A549 (cell line): Measurements from ENCODE around the gene PRKRA. TPM values are rescaled to one million over a fixed set of nuclear protein-coding genes. Genes with fewer than 3 reads are reported as not detected.
A peak's percentile ranks its signal among the peaks of the same experiment; 100 is the strongest.

Experiments
- ATAC-seq, 2 experiments: fragments of 200-7000 bp in 1 of 2; fragments of >200 bp in 1 of 2; cut with Nextera tagmentation in 1 of 2; cut with Tn5 transposase in 1 of 2; 3 replicates each; pipeline versions ENCODE4 v1.8.0 to v1.9.1; 2018 to 2020; ENCODE audit warnings: mild to moderate bottlenecking in 1 of 2, moderate library complexity in 1 of 2
- CTCF ChIA-PET: fragments of 300-600 bp; sonication (Branson Sonifier 250); formaldehyde crosslinking; extraction: SDS; loops from one replicate; lab custom pipeline; 2021; ENCODE audit warnings: antibody characterized with exemption, inconsistent platforms; lab: Yijun Ruan, JAX
- POLR2A ChIA-PET: fragments of 350-600 bp; formaldehyde crosslinking; extraction: SDS; loops from one replicate; lab custom pipeline; 2021; ENCODE audit warnings: antibody characterized with exemption, inconsistent platforms; lab: Yijun Ruan, JAX
- DNase-seq, 2 experiments: peaks; one replicate each; pipeline versions ENCODE4 v3.0.0 to v3.0.0-alpha.2; 2011 to 2016; ENCODE audit warnings: low read depth in 1 of 2, low spot score in 1 of 2
- FAIRE-seq: peaks from 2 replicates; lab custom pipeline; 2011; peaks lifted over from hg19 to GRCh38; lab: Jason Lieb, UNC
- H3K27ac ChIP-seq, 2 experiments: fragments of >200 bp; sonication (Bioruptor Twin); formaldehyde crosslinking; 3 replicates each; pipeline ENCODE4 v1.5.1; 2016 to 2017
- H3K4me1 ChIP-seq: fragments of >200 bp; sonication (Bioruptor Twin); formaldehyde crosslinking; 3 replicates; pipeline ENCODE4 v1.6.1; 2016
- H3K4me2 ChIP-seq: fragments of >200 bp; sonication (Bioruptor Twin); formaldehyde crosslinking; 3 replicates; pipeline ENCODE4 v1.6.1; 2016
- H3K4me3 ChIP-seq: fragments of >200 bp; sonication (Bioruptor Twin); formaldehyde crosslinking; 3 replicates; pipeline ENCODE4 v1.5.1; 2016
- H3K9me3 ChIP-seq: fragments of >200 bp; sonication (Bioruptor Twin); formaldehyde crosslinking; 3 replicates; pipeline ENCODE4 v1.6.1; 2016
- BHLHE40 ChIP-seq: IDR thresholded peaks from 2 replicates; pipeline ENCODE4 v1.6.1; 2012; ENCODE audit warnings: low read depth, low read length, inconsistent platforms
- CBX2 ChIP-seq: fragments of 200-600 bp; sonication (generic); IDR thresholded peaks from 2 replicates; pipeline ENCODE4 v1.6.1; 2016; ENCODE audit warnings: low read depth, mild to moderate bottlenecking, borderline replicate concordance
- CBX8 ChIP-seq: fragments of 200-600 bp; sonication (generic); IDR thresholded peaks from 2 replicates; pipeline ENCODE4 v1.6.1; 2016
- CTCF ChIP-seq: fragments of >200 bp; sonication (Bioruptor Twin); formaldehyde crosslinking; IDR thresholded peaks from 3 replicates; pipeline ENCODE4 v1.5.1; 2016
- EHMT2 ChIP-seq: fragments of 200-600 bp; sonication (generic); IDR thresholded peaks from 2 replicates; pipeline ENCODE4 v1.6.1; 2016; ENCODE audit warnings: antibody characterized with exemption, low read depth, mild to moderate bottlenecking, moderate library complexity
- EP300 ChIP-seq, 2 experiments: fragments of >200 bp; sonication (Bioruptor Twin); formaldehyde crosslinking; IDR thresholded peaks; 2 replicates in 1 of 2; 3 replicates in 1 of 2; pipeline ENCODE4 v1.6.1; 2016 to 2017
- ESRRA ChIP-seq: fragments of 150-350 bp; IDR thresholded peaks from 2 replicates; pipeline ENCODE4 v1.6.1; 2014; ENCODE audit warnings: mild to moderate bottlenecking, low read length, borderline replicate concordance
- FOSL2 ChIP-seq, 2 experiments: fragments of 450-650 bp in 1 of 2; fragments of >200 bp in 1 of 2; sonication (Bioruptor Twin) in 1 of 2; formaldehyde crosslinking; IDR thresholded peaks; 2 replicates each; pipeline versions ENCODE4 v1.5.0 to v1.6.1; 2016 to 2020; ENCODE audit warnings: mild to moderate bottlenecking in 1 of 2, moderate library complexity in 1 of 2
- HOXA7 ChIP-seq: fragments of 250-450 bp; sonication (Bioruptor Pico); IDR thresholded peaks from 2 replicates; pipeline ENCODE4 v1.5.0; 2020; ENCODE audit warnings: mild to moderate bottlenecking, moderate library complexity
- HOXB5 ChIP-seq: fragments of 250-450 bp; sonication (Bioruptor Pico); IDR thresholded peaks from 2 replicates; pipeline ENCODE4 v1.5.0; 2020; ENCODE audit warnings: mild to moderate bottlenecking, moderate library complexity
- JUN ChIP-seq, 2 experiments: fragments of >200 bp; sonication (Bioruptor Twin); formaldehyde crosslinking; IDR thresholded peaks; 2 replicates in 1 of 2; 3 replicates in 1 of 2; pipeline ENCODE4 v1.6.1; 2016 to 2017
- JUNB ChIP-seq: fragments of >200 bp; sonication (Bioruptor Twin); formaldehyde crosslinking; IDR thresholded peaks from 2 replicates; pipeline ENCODE4 v1.6.1; 2016
- KDM5A ChIP-seq: fragments of 200-600 bp; sonication (generic); IDR thresholded peaks from 2 replicates; pipeline ENCODE4 v1.6.1; 2016; ENCODE audit warnings: antibody characterized with exemption, mild to moderate bottlenecking
- MYC ChIP-seq: IDR thresholded peaks from 2 replicates; pipeline ENCODE4 v1.6.1; 2012; ENCODE audit warnings: mild to moderate bottlenecking, inconsistent platforms, low read length, improper control_type of control experiment, borderline replicate concordance
- NPAS2 ChIP-seq: fragments of 250-450 bp; sonication (Bioruptor Pico); IDR thresholded peaks from 2 replicates; pipeline ENCODE4 v1.8.0; 2022; ENCODE audit warnings: mild to moderate bottlenecking, moderate library complexity, borderline replicate concordance
- RAD21 ChIP-seq, 2 experiments: fragments of >200 bp in 1 of 2; sonication (Bioruptor Twin) in 1 of 2; formaldehyde crosslinking in 1 of 2; IDR thresholded peaks in 1 of 2; conservative IDR thresholded peaks in 1 of 2; 2 replicates in 1 of 2; 3 replicates in 1 of 2; pipeline ENCODE4 v1.6.1; 2012 to 2018; ENCODE audit warnings: inconsistent platforms in 1 of 2
- RCOR1 ChIP-seq: fragments of 150-350 bp; IDR thresholded peaks from 2 replicates; pipeline ENCODE4 v1.6.1; 2014; ENCODE audit warnings: antibody characterized with exemption, low read length, low read depth
- RFX5 ChIP-seq: fragments of 450-650 bp; IDR thresholded peaks from 2 replicates; pipeline ENCODE4 v1.7.1; 2014; ENCODE audit warnings: antibody characterized with exemption, mild to moderate bottlenecking, moderate library complexity
- RNF2 ChIP-seq: fragments of 200-600 bp; sonication (generic); IDR thresholded peaks from 2 replicates; pipeline ENCODE4 v1.6.1; 2016; ENCODE audit warnings: low read depth, mild to moderate bottlenecking, antibody characterized with exemption, moderate library complexity, borderline replicate concordance
- SMC3 ChIP-seq: fragments of >200 bp; sonication (Bioruptor Twin); formaldehyde crosslinking; IDR thresholded peaks from 3 replicates; pipeline ENCODE4 v1.6.1; 2018; ENCODE audit warnings: inconsistent platforms
- TFCP2L1 ChIP-seq: fragments of 250-450 bp; sonication (Bioruptor Pico); IDR thresholded peaks from 2 replicates; pipeline ENCODE4 v1.5.0; 2021; ENCODE audit warnings: mild to moderate bottlenecking
- WGBS: methylation state at CpG from one replicate; pipeline ENCODE4 v1.1.6; 2017; ENCODE audit errors: missing lambda C conversion rate; 5-methylcytosine and 5-hydroxymethylcytosine counted together
- polyA plus RNA-seq, 4 experiments: library from polyadenylated mRNA; depleted of rRNA in 3 of 4; stranded (reverse); fragments of >200 nt; fragmentation: RNase III in 1 of 4; extraction: RNeasy Plus Mini Kit Qiagen cat#74134 plus additional on column Dnase treatment in 1 of 4; gene quantifications; 2 replicates in 3 of 4; 3 replicates in 1 of 4; pipeline ENCODE4 v1.2.3, GENCODE V29; 2011 to 2017

PRKRA gene
- polyA plus RNA-seq, 2 of the 4 experiments (the other 2 are of a cell fraction) = 44.1 to 63.4 TPM

GRCh38 chr2:178419123-178419522, 31.9 kb downstream of the PRKRA start:
- ATAC-seq (no peak), FAIRE-seq (no peak), DNase-seq (peak in 1 of 2 experiments; percentile 22)
- 16% methylated on average over 1 of the region's 1 CpG for WGBS
- no peaks in the 10 kb centered on the region for H3K9me3 ChIP-seq
- peaks cover 14% of the 10 kb centered on the region for H3K4me1 ChIP-seq
- CTCF ChIA-PET = interaction anchor here (0.6 to 5.1 kb wide), 21 partner anchors 8 to 1075 kb away, joined by 3 to 43 read pairs (median 4); partner anchors contain the start of genes PJVK, PRKRA and RBM45
- H3K4me2 ChIP-seq = no peak overlapping the region
- H3K27ac ChIP-seq = no peak overlapping the region
- no peak overlapping the region for H3K4me3 ChIP-seq
- no peak for TF ChIP-seq HOXA7 (CRISPR knock-in tag)
- no peak for TF ChIP-seq CBX8
- TF ChIP-seq MYC = no peak
- no peak for TF ChIP-seq TFCP2L1 (CRISPR knock-in tag)
- no peak for TF ChIP-seq EHMT2
- peak; percentile 18; the same call in 1 of the 3 replicates for TF ChIP-seq SMC3
- TF ChIP-seq RAD21 (conservative IDR thresholded peaks at IDR 0.05 in 1 of 2, IDR thresholded peaks at IDR 0.05 in 1 of 2) = peak; percentile 51 to 56; a peak in 4 of 5 replicates
- no peak for TF ChIP-seq EP300 (IDR thresholded peaks at IDR 0.05)
- peak; percentile 44; the same call in 2 of the 3 replicates for TF ChIP-seq CTCF
- TF ChIP-seq, all 56 proteins: peak for 3
- POLR2A ChIA-PET = interaction anchor here (2.0 kb wide), 1 partner anchor 32 kb away, joined by 16 read pairs; the partner anchor contains the start of genes PJVK and PRKRA

GRCh38 chr2:178418426-178418825, 32.5 kb downstream of the PRKRA start:
- Histone ChIP-seq H3K4me2 (0 out of 3 replicates have a peak overlapping the region, but pooled peaks have one; percentile 7), H3K4me3 (no peak overlapping the region), H3K9me3 (no peaks in the 10 kb centered on the region), H3K4me1 (peaks cover 14% of the 10 kb centered on the region), H3K27ac (no peak overlapping the region)
- no peak for ATAC-seq
- TF ChIP-seq ESRRA (no peak), NPAS2 (CRISPR knock-in tag) (no peak), FOSL2 (IDR thresholded peaks at IDR 0.05) (no peak), FOSL2 (CRISPR knock-in tag; IDR thresholded peaks at IDR 0.05) (0 out of 2 replicates have a peak, but pooled peaks have one; percentile 25), KDM5A (no peak), CBX2 (no peak)
- ChIA-PET CTCF (interaction anchor here (0.7 to 5.1 kb wide), 19 partner anchors 9 to 349 kb away, joined by 3 to 43 read pairs (median 4); partner anchors contain the start of genes PJVK, PRKRA and RBM45), POLR2A (interaction anchor here (2.0 kb wide), 1 partner anchor 32 kb away, joined by 16 read pairs; the partner anchor contains the start of genes PJVK and PRKRA)
- 84% methylated on average over 1 of the region's 1 CpG for WGBS
- DNase-seq = no peak
- no peak for FAIRE-seq

GRCh38 chr2:178417916-178418315, 33.1 kb downstream of the PRKRA start:
- DNase-seq = no peak
- ATAC-seq = no peak
- no peak overlapping the region for H3K4me2 ChIP-seq
- H3K27ac ChIP-seq = no peak overlapping the region
- ChIA-PET POLR2A (interaction anchor here (2.0 kb wide), 1 partner anchor 33 kb away, joined by 16 read pairs; the partner anchor contains the start of genes PJVK and PRKRA), CTCF (interaction anchor here (1.1 to 5.1 kb wide), 8 partner anchors 11 to 348 kb away, joined by 3 to 43 read pairs (median 9); partner anchors contain the start of gene RBM45)
- no peak for TF ChIP-seq RCOR1
- no peak for TF ChIP-seq EHMT2
- TF ChIP-seq NPAS2 (CRISPR knock-in tag) = no peak
- TF ChIP-seq HOXB5 (CRISPR knock-in tag) = no peak
- TF ChIP-seq RFX5 = no peak
- no peak for TF ChIP-seq CTCF
- TF ChIP-seq JUNB = no peak
- no peak for TF ChIP-seq BHLHE40
- no peak for TF ChIP-seq JUN (IDR thresholded peaks at IDR 0.05)
- TF ChIP-seq RNF2 = no peak
- H3K4me1 ChIP-seq = peaks cover 14% of the 10 kb centered on the region
- no peaks in the 10 kb centered on the region for H3K9me3 ChIP-seq
- WGBS = 79% methylated on average over 3 of the region's 3 CpGs
- H3K4me3 ChIP-seq = no peak overlapping the region
- no peak for FAIRE-seq
